ENCODE measurements around the gene MCIDAS. TPM values are rescaled to one million over a fixed set of nuclear protein-coding genes. Genes with fewer than 3 reads are reported as not detected.
A peak's percentile ranks its signal among the peaks of the same experiment; 100 is the strongest.

MCIDAS gene
- total and polyA plus RNA-seq, 2 of the 13 experiments (the other 11 are each of a cell fraction or from before 2014, with no cell fraction given) = not detected

DNA sequence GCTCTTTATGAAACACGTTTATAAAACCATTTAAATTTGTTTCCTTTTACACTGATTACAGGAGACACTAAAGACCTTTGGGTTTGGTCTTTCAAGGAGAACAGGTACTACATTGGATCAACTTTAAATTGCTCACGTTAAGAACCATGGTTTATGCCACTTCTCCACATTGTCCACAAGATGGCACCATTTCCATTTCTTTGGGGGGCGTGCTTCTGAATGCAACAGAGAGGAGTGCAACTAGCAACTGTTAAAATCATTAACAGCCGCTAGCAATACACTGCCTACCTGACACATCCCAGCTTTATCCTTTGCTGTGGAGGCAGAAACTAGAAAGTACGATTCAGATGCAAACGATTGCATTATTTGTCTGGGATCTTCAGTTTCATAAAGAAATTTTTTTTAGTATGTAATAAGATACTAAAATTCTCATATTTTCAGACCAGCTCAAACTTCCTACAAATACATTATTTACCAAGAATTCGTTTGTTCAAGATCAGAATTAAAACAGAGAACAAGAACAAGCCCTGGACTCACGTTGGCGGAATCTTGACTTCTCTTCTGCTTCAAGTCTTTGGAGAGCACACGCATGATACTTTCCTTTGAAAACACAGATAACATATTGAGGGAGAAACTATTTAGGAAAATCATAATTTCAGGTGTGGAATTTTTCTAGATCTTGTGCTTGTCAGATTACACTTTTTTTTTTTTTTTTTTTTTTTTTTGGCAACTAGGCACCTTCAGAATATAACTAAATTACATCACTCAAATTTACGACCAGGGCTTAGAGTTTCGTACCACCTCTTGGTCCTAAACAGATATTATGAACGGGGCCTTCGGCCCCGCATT, 54.8 kb downstream of the MCIDAS start (continued):
- TF ChIP-seq NFATC3 (CRISPR knock-in tag; IDR thresholded peaks at IDR 0.05) (no peak), RFX3 (CRISPR knock-in tag; IDR thresholded peaks at IDR 0.05) (no peak), TGIF2 (CRISPR knock-in tag; IDR thresholded peaks at IDR 0.05) (0 out of 2 replicates have a peak, but pooled peaks have one; percentile 15), REPIN1 (CRISPR knock-in tag; IDR thresholded peaks at IDR 0.05; ENCODE audit: borderline replicate concordance, low read depth) (no peak)
- TF ChIP-seq, protein P1, sequence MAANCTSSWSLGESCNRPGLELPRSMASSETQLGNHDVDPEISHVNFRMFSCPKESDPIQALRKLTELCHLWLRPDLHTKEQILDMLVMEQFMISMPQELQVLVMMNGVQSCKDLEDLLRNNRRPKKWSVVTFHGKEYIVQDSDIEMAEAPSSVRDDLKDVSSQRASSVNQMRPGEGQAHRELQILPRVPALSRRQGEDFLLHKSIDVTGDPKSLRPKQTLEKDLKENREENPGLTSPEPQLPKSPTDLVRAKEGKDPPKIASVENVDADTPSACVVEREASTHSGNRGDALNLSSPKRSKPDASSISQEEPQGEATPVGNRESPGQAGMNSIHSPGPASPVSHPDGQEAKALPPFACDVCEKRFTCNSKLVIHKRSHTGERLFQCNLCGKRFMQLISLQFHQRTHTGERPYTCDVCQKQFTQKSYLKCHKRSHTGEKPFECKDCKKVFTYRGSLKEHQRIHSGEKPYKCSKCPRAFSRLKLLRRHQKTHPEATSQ (CRISPR knock-in tag; IDR thresholded peaks at IDR 0.05; ENCODE audit: borderline replicate concordance) = no peak

DNA sequence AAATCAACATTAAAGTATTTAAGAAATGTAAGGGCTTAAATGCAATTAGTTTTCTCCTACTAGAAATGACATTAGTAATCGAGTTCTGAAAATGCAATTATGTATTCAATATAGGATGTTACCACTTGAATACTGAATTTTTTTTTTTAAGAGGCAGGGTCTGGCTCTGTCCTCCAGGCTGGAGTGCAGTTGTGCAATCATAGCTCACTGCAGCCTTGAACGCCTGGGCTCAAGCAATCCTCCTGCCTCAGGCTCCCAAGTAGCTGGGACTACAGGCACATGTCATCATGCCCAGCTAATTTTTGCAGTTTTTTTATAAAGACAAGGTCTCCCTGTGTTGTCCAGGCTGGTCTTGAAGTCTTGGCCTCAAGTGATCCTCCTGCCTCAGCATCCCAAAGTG, 55.6 kb downstream of the MCIDAS start:
- in situ Hi-C loops (cut with HindIII; ENCODE audit: extremely low pct_ligation_motif_present, low pct_unique_long_range_greater_than_20kb) (loop anchor here (5.0 to 25.0 kb wide), 2 partner anchors 521 to 659 kb away; partner anchors contain the start of gene SNX18), intact Hi-C loops (cut with micrococcal nuclease; ENCODE audit: unreplicated experiment) (loop anchor here (5.0 to 10.0 kb wide), 4 partner anchors 96 to 763 kb away; no protein-coding TSS in a partner anchor)
- Histone ChIP-seq H4K20me1 (ENCODE audit: insufficient read depth, low read length) (no peaks in the 10 kb centered on the region; the same call in 1 of the 2 replicates), H3K9ac (ENCODE audit: insufficient read depth, low read depth, low read length) (no peak overlapping the region), H3K4me1 (ENCODE audit: insufficient read depth, low read length) (peaks cover 35% of the 10 kb centered on the region), H3K4me2 (ENCODE audit: low read depth, low read length) (no peak overlapping the region), H3K4me3 (replicated peaks in 1 of 3; ENCODE audit: insufficient read depth in 1 of 3, low read depth in 2 of 3, low read length in 3 of 3) (no peak overlapping the region), H3K9me3 (ENCODE audit: low read length) (no peaks in the 10 kb centered on the region), H3K36me3 (replicated peaks in 1 of 2; ENCODE audit: control insufficient read depth in 1 of 2, insufficient read depth in 2 of 2, low read length in 2 of 2) (no peaks in the 10 kb centered on the region), H3K27me3 (ENCODE audit: control insufficient read depth in 1 of 2, insufficient read depth in 2 of 2, low read length in 2 of 2) (peaks cover 2 to 29% of the 10 kb centered on the region in 2 experiments; a peak in 3 of 5 replicates), H3K27ac (ENCODE audit: extremely low read length, insufficient read depth, low read length) (no peak overlapping the region), H3K79me2 (ENCODE audit: insufficient read depth, low read length) (no peaks in the 10 kb centered on the region), H2AFZ (ENCODE audit: low read length) (no peak overlapping the region)
- CTCF ChIA-PET (ENCODE audit: low intra/inter-chr PET ratio, low total read pairs) = interaction anchor here (0.9 to 1.0 kb wide), 2 partner anchors 54 to 520 kb away, joined by 3 read pairs; no protein-coding TSS in a partner anchor
- BruUV-seq (replicated peaks) = no TSS peak
- WGBS (ENCODE audit: low lambda C conversion rate) = 0% methylated on average over 2 of the region's 2 CpGs
- TF ChIP-seq CEBPB (IDR thresholded peaks at IDR 0.05; ENCODE audit: borderline replicate concordance, low read depth, low read length) (peak; percentile 52; the same call in 1 of the 2 replicates), KAT8 (CRISPR knock-in tag; IDR thresholded peaks at IDR 0.05) (no peak), CEBPG (CRISPR knock-in tag; IDR thresholded peaks at IDR 0.05) (peak; percentile 50; the same call in 1 of the 2 replicates), GABPA (IDR thresholded peaks at IDR 0.05; ENCODE audit: low read depth, low read length) (no peak), GABPA (CRISPR knock-in tag; IDR thresholded peaks at IDR 0.05; ENCODE audit: low read depth) (no peak)
- no peak for ATAC-seq
- POLR2A ChIA-PET = no interaction called here
- no peak for DNase-seq (ENCODE audit: low spot score)
- FAIRE-seq = no peak

MicroRNAs encoded within 50 kb of the gene (microRNA counts, 767-probe panel; counts per million panel counts)
- microRNA hsa-miR-449a (not detected), microRNA hsa-miR-449b-5p (not detected), microRNA hsa-miR-449c-5p (not detected)

Small RNA genes within 50 kb of the gene (microRNA-seq; reads per million reads assigned to microRNA genes)
- gene MIR449A (4.4 reads per million, percentile 29 among the genes with 10 or more reads in this experiment), gene MIR449B (not detected), gene MIR449C (0.85 reads per million)

Small RNA genes within 50 kb of the gene (small RNA-seq; reads per million reads assigned to genes)
- gene MIR449A (ENCODE audit: insufficient read depth in 2 of 3, insufficient read length in 3 of 3, low read depth in 2 of 3, low replicate concordance in 1 of 3) = 0 reads per million in 3 experiments
- gene MIR449B (ENCODE audit: insufficient read depth in 2 of 3, insufficient read length in 3 of 3, low read depth in 2 of 3, low replicate concordance in 1 of 3) = 0 reads per million in 3 experiments
- gene MIR449C (ENCODE audit: insufficient read depth in 2 of 3, insufficient read length in 3 of 3, low read depth in 2 of 3, low replicate concordance in 1 of 3) = 0 reads per million in 3 experiments

Other genes starting within 250 kb of the MCIDAS start
- not detected in 2 replicates for gene ESM1, start 241.7 kb downstream of the MCIDAS start, total RNA-seq (2016; rRNA removed; fragmentation: Illumina TruSeq; extraction: Trizol)
- not detected in 2 replicates for gene ESM1, start 241.7 kb downstream of the MCIDAS start, polyA plus RNA-seq (2011; rRNA removed)
- gene GZMK, start 203.1 kb downstream of the MCIDAS start, total RNA-seq (2016; rRNA removed; fragmentation: Illumina TruSeq; extraction: Trizol) = not detected in 2 replicates
- gene GZMK, start 203.1 kb downstream of the MCIDAS start, polyA plus RNA-seq (2011; rRNA removed) = not detected in 2 replicates
- gene GZMA, start 124.7 kb downstream of the MCIDAS start, total RNA-seq (2016; rRNA removed; fragmentation: Illumina TruSeq; extraction: Trizol) = not detected in 2 replicates
- gene GZMA, start 124.7 kb downstream of the MCIDAS start, polyA plus RNA-seq (2011; rRNA removed) = not detected in 2 replicates
- gene GPX8, start 67.1 kb downstream of the MCIDAS start, total RNA-seq (2016; rRNA removed; fragmentation: Illumina TruSeq; extraction: Trizol) = 0.32 and 0.33 TPM in 2 replicates
- 0.55 and 0.94 TPM in 2 replicates for gene GPX8, start 67.1 kb downstream of the MCIDAS start, polyA plus RNA-seq (2011; rRNA removed)
- gene CDC20B, start 54.1 kb downstream of the MCIDAS start, total RNA-seq (2016; rRNA removed; fragmentation: Illumina TruSeq; extraction: Trizol) = not detected in 2 replicates
- gene CDC20B, start 54.1 kb downstream of the MCIDAS start, polyA plus RNA-seq (2011; rRNA removed) = not detected in 2 replicates
- gene CCNO, start 6.3 kb upstream of the MCIDAS start, total RNA-seq (2016; rRNA removed; fragmentation: Illumina TruSeq; extraction: Trizol) = 0.07 TPM in 1 of 2 replicates, not detected in the other
- not detected in 2 replicates for gene CCNO, start 6.3 kb upstream of the MCIDAS start, polyA plus RNA-seq (2011; rRNA removed)
- gene DHX29, start 80.4 kb upstream of the MCIDAS start, total RNA-seq (2016; rRNA removed; fragmentation: Illumina TruSeq; extraction: Trizol) = 22.0 and 35.5 TPM in 2 replicates
- 1.6 and 1.9 TPM in 2 replicates for gene DHX29, start 80.4 kb upstream of the MCIDAS start, polyA plus RNA-seq (2011; rRNA removed)
- gene MTREX, start 80.7 kb upstream of the MCIDAS start, total RNA-seq (2016; rRNA removed; fragmentation: Illumina TruSeq; extraction: Trizol) = 91.5 and 141 TPM in 2 replicates
- 14.0 and 16.4 TPM in 2 replicates for gene MTREX, start 80.7 kb upstream of the MCIDAS start, polyA plus RNA-seq (2011; rRNA removed)